ENCODE data around the gene DSC3. TPM values are rescaled to one million over a fixed set of nuclear protein-coding genes. Genes with fewer than 3 reads are reported as not detected.
"Not testable (repeated sequence)": the region's sequence is repeated elsewhere in the genome, so short reads cannot be mapped to it uniquely, and the experiment has no call there.

Gene DSC3
- total RNA-seq, 4 donors from 2014 or later = 0.14 to 0.16 TPM; not detected in 2

GRCh38 chr18:30987467-30988241 lies 54.9 kb downstream of the DSC3 start:
- in situ Hi-C loops (cut with MboI; ENCODE audit: low pct_ligation_motif_present in 1 of 4, low pct_unique_long_range_greater_than_20kb in 1 of 4, low sequenced_read_pairs in 3 of 4) = no loop called here
- H3K9me3 ChIP-seq = no peaks in the 10 kb centered on the region
- peak; percentile 66 for DNase-seq

GRCh38 chr18:30985753-30986152 lies 56.8 kb downstream of the DSC3 start:
- in situ Hi-C loops (cut with MboI; ENCODE audit: low pct_ligation_motif_present in 1 of 4, low pct_unique_long_range_greater_than_20kb in 1 of 4, low sequenced_read_pairs in 3 of 4) = no loop called here
- TF ChIP-seq POLR2AphosphoS5 (IDR thresholded peaks at IDR 0.05) = no peak
- TF ChIP-seq, protein P1, sequence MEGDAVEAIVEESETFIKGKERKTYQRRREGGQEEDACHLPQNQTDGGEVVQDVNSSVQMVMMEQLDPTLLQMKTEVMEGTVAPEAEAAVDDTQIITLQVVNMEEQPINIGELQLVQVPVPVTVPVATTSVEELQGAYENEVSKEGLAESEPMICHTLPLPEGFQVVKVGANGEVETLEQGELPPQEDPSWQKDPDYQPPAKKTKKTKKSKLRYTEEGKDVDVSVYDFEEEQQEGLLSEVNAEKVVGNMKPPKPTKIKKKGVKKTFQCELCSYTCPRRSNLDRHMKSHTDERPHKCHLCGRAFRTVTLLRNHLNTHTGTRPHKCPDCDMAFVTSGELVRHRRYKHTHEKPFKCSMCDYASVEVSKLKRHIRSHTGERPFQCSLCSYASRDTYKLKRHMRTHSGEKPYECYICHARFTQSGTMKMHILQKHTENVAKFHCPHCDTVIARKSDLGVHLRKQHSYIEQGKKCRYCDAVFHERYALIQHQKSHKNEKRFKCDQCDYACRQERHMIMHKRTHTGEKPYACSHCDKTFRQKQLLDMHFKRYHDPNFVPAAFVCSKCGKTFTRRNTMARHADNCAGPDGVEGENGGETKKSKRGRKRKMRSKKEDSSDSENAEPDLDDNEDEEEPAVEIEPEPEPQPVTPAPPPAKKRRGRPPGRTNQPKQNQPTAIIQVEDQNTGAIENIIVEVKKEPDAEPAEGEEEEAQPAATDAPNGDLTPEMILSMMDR (IDR thresholded peaks at IDR 0.05) = no peak
- TF ChIP-seq EP300 (IDR thresholded peaks at IDR 0.05; ENCODE audit: low read depth) = no peak
- TF ChIP-seq POLR2A (IDR thresholded peaks at IDR 0.05) = no peak
- no peak for DNase-seq
- Histone ChIP-seq H3K36me3 (no peaks in the 10 kb centered on the region), H3K9me3 (no peaks in the 10 kb centered on the region), H3K27ac (no peak overlapping the region), H3K4me1 (peaks cover 0 to 15% (median 6%) of the 10 kb centered on the region in 4 donors), H3K27me3 (no peaks in the 10 kb centered on the region), H3K4me3 (no peak overlapping the region)
- WGBS, 2 donors (ENCODE audit: low coverage in 1 of 2) = 70 to 92% methylated on average over 1 to 12 of the region's 12 CpGs
- intact Hi-C loops (cut with DNase I; ENCODE audit: low total_unique reads) = no loop called here

More at GRCh38 chr18:30987467-30988241, 54.9 kb downstream of the DSC3 start:
- intact Hi-C loops (cut with DNase I; ENCODE audit: low total_unique reads) = no loop called here
- no peak overlapping the region for H3K4me3 ChIP-seq
- H3K27me3 ChIP-seq = no peaks in the 10 kb centered on the region
- 33 to 41% methylated on average over 4 of the region's 4 CpGs for WGBS, 2 donors (ENCODE audit: low coverage in 1 of 2)
- no peak for TF ChIP-seq EP300 (IDR thresholded peaks at IDR 0.05; ENCODE audit: low read depth)
- TF ChIP-seq, protein P1 (IDR thresholded peaks at IDR 0.05) = peak in 1 of 5 experiments; percentile 23
- TF ChIP-seq POLR2AphosphoS5 (IDR thresholded peaks at IDR 0.05) = peak in 1 of 3 donors; percentile 15
- H3K4me1 ChIP-seq = peaks cover 0 to 12% (median 4%) of the 10 kb centered on the region in 4 donors
- peak overlapping the region in 1 of 4 donors; percentile 43 for H3K27ac ChIP-seq
- no peaks in the 10 kb centered on the region for H3K36me3 ChIP-seq

GRCh38 chr18:30982285-30982992 lies 60.1 kb downstream of the DSC3 start:
- 67 to 92% methylated on average over 5 to 11 of the region's 11 CpGs for WGBS, 2 donors (ENCODE audit: low coverage in 1 of 2)
- in situ Hi-C loops (cut with MboI; ENCODE audit: low pct_ligation_motif_present in 1 of 4, low pct_unique_long_range_greater_than_20kb in 1 of 4, low sequenced_read_pairs in 3 of 4) (no loop called here), intact Hi-C loops (cut with DNase I; ENCODE audit: low total_unique reads) (no loop called here)
- no peaks in the 10 kb centered on the region for H3K9me3 ChIP-seq
- DNase-seq = peak; percentile 55
- no peaks in the 10 kb centered on the region for H3K36me3 ChIP-seq
- peaks cover 0 to 9% (median 4%) of the 10 kb centered on the region in 4 donors for H3K4me1 ChIP-seq
- H3K27ac ChIP-seq = no peak overlapping the region
- no peaks in the 10 kb centered on the region for H3K27me3 ChIP-seq
- TF ChIP-seq POLR2AphosphoS5 (IDR thresholded peaks at IDR 0.05) (no peak), EP300 (IDR thresholded peaks at IDR 0.05; ENCODE audit: low read depth) (no peak), POLR2A (IDR thresholded peaks at IDR 0.05) (no peak)
- TF ChIP-seq, protein P1 (IDR thresholded peaks at IDR 0.05) = no peak
- H3K4me3 ChIP-seq = no peak overlapping the region

- H3K4me1 ChIP-seq; in situ Hi-C loops (cut with MboI; ENCODE audit: low pct_ligation_motif_present in 1 of 4, low pct_unique_long_range_greater_than_20kb in 1 of 4, low sequenced_read_pairs in 3 of 4); H3K27ac ChIP-seq; H3K27me3 ChIP-seq; H3K36me3 ChIP-seq; H3K9me3 ChIP-seq; H3K4me3 ChIP-seq; intact Hi-C loops (cut with DNase I; ENCODE audit: low total_unique reads); DNase-seq: not testable (repeated sequence)
- 84 to 98% methylated on average over 4 of the region's 4 CpGs for WGBS, 2 donors (ENCODE audit: low coverage in 1 of 2)
Measured at GRCh38 chr18:30978091-30978490, 64.5 kb downstream of the DSC3 start.
